ENCODE data around the gene SYNPO2. TPM values are rescaled to one million over a fixed set of nuclear protein-coding genes. Genes with fewer than 3 reads are reported as not detected.

Gene SYNPO2
- total RNA-seq, 1 donor from 2014 or later = 0.26 TPM

DNA sequence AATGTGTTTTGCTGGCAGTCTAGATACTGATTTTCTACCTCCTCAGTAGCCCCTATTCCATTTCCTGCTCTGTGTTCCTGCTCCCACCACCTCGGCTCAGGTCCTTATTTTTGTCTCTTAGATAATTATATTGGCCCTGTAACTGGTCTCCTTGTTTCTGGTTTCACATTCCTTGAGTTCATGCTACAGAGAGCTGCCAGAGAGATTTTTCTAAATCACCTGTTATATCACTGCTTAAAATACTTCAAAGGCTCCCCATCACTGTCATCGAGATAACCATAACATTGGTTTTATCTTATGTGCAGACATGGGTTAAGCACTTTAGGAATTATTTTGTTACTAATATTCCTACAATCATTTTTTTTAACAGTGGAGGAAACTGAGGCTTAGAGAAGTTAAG lies 9.6 kb downstream of the SYNPO2 start:
- Mint-ChIP-seq H3K27me3 (ENCODE audit: insufficient read depth) (peaks cover 8% of the 10 kb centered on the region), H3K36me3 (ENCODE audit: low read depth) (no peaks in the 10 kb centered on the region), H3K4me1 (ENCODE audit: low read depth) (no peaks in the 10 kb centered on the region), H3K9me3 (no peaks in the 10 kb centered on the region), H3K4me3 (no peak overlapping the region), H3K27ac (no peak overlapping the region)
- DNase-seq (ENCODE audit: low spot score) = no peak
- intact Hi-C loops (cut with micrococcal nuclease) = no loop called here

DNA sequence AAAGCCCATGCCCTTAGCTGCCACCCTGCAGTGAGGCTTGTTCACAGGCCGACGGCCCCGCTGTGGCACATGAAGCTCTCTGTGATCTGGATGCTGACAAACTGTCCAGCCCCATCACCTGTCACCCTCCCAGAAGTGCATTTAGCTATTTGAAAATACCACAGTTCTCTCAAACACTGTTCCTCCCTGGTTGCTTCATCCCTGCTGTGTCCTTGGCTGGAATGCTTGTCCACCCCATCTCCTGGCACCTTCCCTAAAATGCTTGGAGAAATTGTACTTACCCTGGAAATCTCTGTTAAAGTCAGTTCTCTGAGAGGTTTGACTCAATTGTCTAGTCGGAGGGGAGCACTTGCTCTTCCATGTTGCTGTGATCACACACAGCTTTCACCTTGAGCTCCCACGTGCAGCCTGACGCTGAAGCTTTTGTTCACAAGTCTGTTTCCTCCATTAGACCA lies 10.1 kb downstream of the SYNPO2 start:
- H3K9me3 Mint-ChIP-seq = no peaks in the 10 kb centered on the region
- no peaks in the 10 kb centered on the region for H3K4me1 Mint-ChIP-seq (ENCODE audit: low read depth)
- no peak for DNase-seq (ENCODE audit: low spot score)
- no peak overlapping the region for H3K27ac Mint-ChIP-seq
- H3K27me3 Mint-ChIP-seq (ENCODE audit: insufficient read depth) = peaks cover 8% of the 10 kb centered on the region
- no peak overlapping the region for H3K4me3 Mint-ChIP-seq
- no peaks in the 10 kb centered on the region for H3K36me3 Mint-ChIP-seq (ENCODE audit: low read depth)
- intact Hi-C loops (cut with micrococcal nuclease) = no loop called here

GRCh38 chr4:118904418-118904817 lies 15.8 kb downstream of the SYNPO2 start:
- Mint-ChIP-seq H3K4me3 (no peak overlapping the region), H3K27ac (no peak overlapping the region), H3K36me3 (ENCODE audit: low read depth) (no peaks in the 10 kb centered on the region), H3K4me1 (ENCODE audit: low read depth) (no peaks in the 10 kb centered on the region), H3K9me3 (no peaks in the 10 kb centered on the region), H3K27me3 (ENCODE audit: insufficient read depth) (peaks cover 4% of the 10 kb centered on the region)
- DNase-seq (ENCODE audit: low spot score) = no peak
- intact Hi-C loops (cut with micrococcal nuclease) = no loop called here

- DNase-seq (ENCODE audit: low spot score) = no peak
- Mint-ChIP-seq H3K27me3 (ENCODE audit: insufficient read depth) (peaks cover 5% of the 10 kb centered on the region), H3K27ac (no peak overlapping the region), H3K4me1 (ENCODE audit: low read depth) (no peaks in the 10 kb centered on the region), H3K9me3 (no peaks in the 10 kb centered on the region), H3K36me3 (ENCODE audit: low read depth) (no peaks in the 10 kb centered on the region), H3K4me3 (no peak overlapping the region)
- intact Hi-C loops (cut with micrococcal nuclease) = no loop called here
Observed at GRCh38 chr4:118904935-118905334, 16.3 kb downstream of the SYNPO2 start.

DNA sequence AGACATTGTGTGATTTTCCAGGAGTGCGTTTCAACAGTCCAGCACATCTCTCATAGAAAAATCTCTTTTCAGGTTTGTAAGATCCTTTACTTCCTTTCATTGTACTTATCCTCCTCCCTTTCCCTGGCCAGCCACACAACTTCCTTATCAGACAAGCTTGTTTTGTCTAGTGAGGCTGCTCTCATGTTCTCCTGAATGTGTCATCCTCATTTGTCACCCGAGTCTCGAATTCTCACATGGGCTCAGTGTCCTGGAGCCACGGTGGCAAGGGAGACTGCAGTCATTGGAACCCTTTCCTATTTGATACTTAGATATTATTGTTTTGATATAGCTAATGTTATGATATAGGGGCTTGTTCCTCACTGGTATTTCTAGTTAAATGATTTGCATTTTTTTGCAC lies 16.9 kb downstream of the SYNPO2 start:
- Mint-ChIP-seq H3K27ac (no peak overlapping the region), H3K36me3 (ENCODE audit: low read depth) (no peaks in the 10 kb centered on the region), H3K4me3 (no peak overlapping the region), H3K27me3 (ENCODE audit: insufficient read depth) (peaks cover 10% of the 10 kb centered on the region), H3K4me1 (ENCODE audit: low read depth) (no peaks in the 10 kb centered on the region), H3K9me3 (no peaks in the 10 kb centered on the region)
- intact Hi-C loops (cut with micrococcal nuclease) = no loop called here
- no peak for DNase-seq (ENCODE audit: low spot score)

DNA sequence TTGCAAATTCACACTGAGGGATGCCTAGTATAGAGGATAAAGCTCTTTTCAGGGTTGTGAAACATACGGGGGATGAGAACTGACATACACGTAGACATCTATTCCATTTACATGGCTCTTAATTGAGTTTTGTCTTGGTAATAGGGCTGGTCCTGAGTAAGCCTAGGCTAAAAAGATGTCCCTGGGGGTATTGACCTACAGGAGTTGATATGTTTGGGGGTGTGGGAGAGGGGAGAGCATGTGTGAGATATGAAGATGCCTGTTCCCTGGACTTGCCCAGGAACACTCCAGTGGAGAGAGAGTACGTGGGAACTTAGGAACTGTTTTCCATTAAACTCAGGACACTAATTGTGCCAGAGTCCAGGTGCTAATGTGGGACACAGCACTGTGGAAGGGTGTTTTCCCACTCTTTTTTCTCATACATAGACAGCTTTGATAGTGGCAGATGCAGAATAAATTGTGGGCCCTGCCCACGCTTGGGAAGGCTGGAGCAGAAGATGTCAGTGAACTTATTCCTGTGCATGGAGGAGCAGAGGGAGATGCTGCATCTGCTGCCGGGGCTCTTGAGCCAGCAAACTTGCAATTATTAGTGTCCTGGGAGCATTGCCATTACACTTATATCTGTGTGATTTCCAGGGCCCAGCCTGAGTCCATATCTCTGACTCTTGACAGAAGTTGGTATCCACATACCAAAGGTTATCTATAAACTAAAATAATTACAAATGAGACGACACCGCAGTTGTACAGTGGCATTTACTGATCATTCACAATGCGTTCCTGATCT lies 20.7 kb downstream of the SYNPO2 start:
- Mint-ChIP-seq H3K36me3 (ENCODE audit: low read depth) (no peaks in the 10 kb centered on the region), H3K9me3 (no peaks in the 10 kb centered on the region), H3K4me1 (ENCODE audit: low read depth) (no peaks in the 10 kb centered on the region), H3K27ac (no peak overlapping the region), H3K4me3 (no peak overlapping the region), H3K27me3 (ENCODE audit: insufficient read depth) (peaks cover 17% of the 10 kb centered on the region)
- no peak for DNase-seq (ENCODE audit: low spot score)
- intact Hi-C loops (cut with micrococcal nuclease) = no loop called here

GRCh38 chr4:118910221-118910620 lies 21.6 kb downstream of the SYNPO2 start:
- Mint-ChIP-seq H3K27me3 (ENCODE audit: insufficient read depth) (peaks cover 18% of the 10 kb centered on the region), H3K4me3 (no peak overlapping the region), H3K4me1 (ENCODE audit: low read depth) (no peaks in the 10 kb centered on the region), H3K9me3 (no peaks in the 10 kb centered on the region), H3K36me3 (ENCODE audit: low read depth) (no peaks in the 10 kb centered on the region), H3K27ac (no peak overlapping the region)
- intact Hi-C loops (cut with micrococcal nuclease) = no loop called here
- no peak for DNase-seq (ENCODE audit: low spot score)

DNA sequence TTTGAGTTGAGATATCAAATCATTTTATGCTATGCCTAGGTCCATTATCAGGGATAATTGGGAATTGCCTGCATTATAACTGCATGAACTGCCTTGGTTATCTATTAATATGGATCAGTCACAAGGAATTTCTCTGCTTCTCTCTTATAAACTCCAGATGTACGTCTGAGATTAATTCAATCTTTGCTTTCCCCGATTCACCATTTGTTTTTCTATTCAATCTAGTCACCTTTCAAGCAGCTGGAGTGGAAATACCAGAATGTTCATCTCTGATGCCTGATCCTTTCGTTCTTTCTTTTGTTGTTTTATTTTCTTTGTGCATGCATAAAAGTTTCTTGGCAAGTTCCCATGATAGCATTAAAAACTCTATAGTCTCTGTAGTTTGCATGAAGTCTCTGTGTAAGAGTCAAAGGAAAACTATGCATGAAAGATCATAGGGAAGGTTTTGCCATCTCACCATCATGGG lies 22.6 kb downstream of the SYNPO2 start:
- H3K4me1 Mint-ChIP-seq (ENCODE audit: low read depth) = no peaks in the 10 kb centered on the region

DNA sequence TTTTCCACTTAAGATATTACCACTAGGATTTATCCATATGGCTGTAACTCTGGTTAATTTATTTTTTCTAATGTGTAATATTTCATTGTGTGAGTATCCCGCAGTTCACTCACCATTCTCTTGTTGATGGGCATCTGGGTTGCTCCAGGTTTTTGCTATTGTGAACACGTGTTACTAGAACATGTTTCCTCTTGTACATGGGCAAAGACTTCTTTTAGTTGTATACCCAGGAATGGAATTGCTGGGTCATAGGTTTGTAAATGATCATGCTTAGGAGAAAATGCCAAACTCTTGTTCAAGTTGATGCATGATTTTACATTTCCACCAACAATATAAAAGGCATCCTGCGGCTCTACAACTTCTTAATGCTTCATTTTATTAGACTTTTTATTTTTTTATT lies 26.8 kb downstream of the SYNPO2 start:
- Mint-ChIP-seq H3K36me3 (ENCODE audit: low read depth) (no peaks in the 10 kb centered on the region), H3K9me3 (no peaks in the 10 kb centered on the region), H3K27me3 (ENCODE audit: insufficient read depth) (peaks cover 17% of the 10 kb centered on the region), H3K4me1 (ENCODE audit: low read depth) (no peaks in the 10 kb centered on the region), H3K27ac (no peak overlapping the region), H3K4me3 (no peak overlapping the region)
- intact Hi-C loops (cut with micrococcal nuclease) = no loop called here
- no peak for DNase-seq (ENCODE audit: low spot score)

More for the DNA sequence above, 22.6 kb downstream of the SYNPO2 start:
- no peak overlapping the region for H3K4me3 Mint-ChIP-seq
- H3K27ac Mint-ChIP-seq = no peak overlapping the region
- intact Hi-C loops (cut with micrococcal nuclease) = no loop called here
- DNase-seq (ENCODE audit: low spot score) = no peak
- H3K27me3 Mint-ChIP-seq (ENCODE audit: insufficient read depth) = peaks cover 18% of the 10 kb centered on the region
- H3K36me3 Mint-ChIP-seq (ENCODE audit: low read depth) = no peaks in the 10 kb centered on the region
- no peaks in the 10 kb centered on the region for H3K9me3 Mint-ChIP-seq

DNA sequence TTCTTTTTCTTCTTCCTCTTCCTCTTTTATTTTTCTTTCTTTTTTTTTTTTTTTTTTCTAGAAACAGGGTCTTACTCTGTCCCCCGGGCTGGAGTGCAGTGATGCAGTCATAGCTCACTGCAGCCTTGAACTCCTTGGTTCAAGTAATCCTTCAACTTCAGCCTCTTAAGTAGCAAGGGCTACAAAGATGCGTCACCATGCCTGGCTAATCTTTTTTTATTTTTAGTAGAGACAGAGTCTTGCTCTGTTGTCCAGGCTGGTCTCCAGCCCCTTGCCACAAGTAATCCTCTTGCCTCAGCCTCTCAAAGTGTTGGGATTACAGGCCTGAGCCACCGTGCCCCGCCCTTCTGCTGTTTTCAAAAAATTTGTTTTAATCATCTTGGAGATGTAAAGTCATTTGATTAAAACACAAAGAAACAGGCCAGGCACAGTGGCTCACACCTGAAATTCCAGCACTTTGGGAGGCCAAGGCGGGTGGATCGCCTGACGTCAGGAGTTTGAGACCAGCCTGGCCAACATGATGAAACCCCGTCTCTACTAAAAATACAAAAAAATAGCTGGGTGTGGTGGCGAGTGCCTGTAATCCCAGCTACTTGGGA lies 28.1 kb downstream of the SYNPO2 start:
- H3K27ac Mint-ChIP-seq = no peak overlapping the region
- H3K36me3 Mint-ChIP-seq (ENCODE audit: low read depth) = no peaks in the 10 kb centered on the region
- intact Hi-C loops (cut with micrococcal nuclease) = no loop called here
- H3K27me3 Mint-ChIP-seq (ENCODE audit: insufficient read depth) = peaks cover 17% of the 10 kb centered on the region
- no peak overlapping the region for H3K4me3 Mint-ChIP-seq
- no peak for DNase-seq (ENCODE audit: low spot score)
- no peaks in the 10 kb centered on the region for H3K4me1 Mint-ChIP-seq (ENCODE audit: low read depth)
- no peaks in the 10 kb centered on the region for H3K9me3 Mint-ChIP-seq

- DNase-seq (ENCODE audit: low spot score) = no peak
- H3K9me3 Mint-ChIP-seq = no peaks in the 10 kb centered on the region
- no peak overlapping the region for H3K27ac Mint-ChIP-seq
- peaks cover 20% of the 10 kb centered on the region for H3K27me3 Mint-ChIP-seq (ENCODE audit: insufficient read depth)
- H3K4me3 Mint-ChIP-seq = no peak overlapping the region
- no peaks in the 10 kb centered on the region for H3K36me3 Mint-ChIP-seq (ENCODE audit: low read depth)
- intact Hi-C loops (cut with micrococcal nuclease) = no loop called here
- H3K4me1 Mint-ChIP-seq (ENCODE audit: low read depth) = no peaks in the 10 kb centered on the region
Observed at GRCh38 chr4:118917582-118917981, 28.9 kb downstream of the SYNPO2 start.

DNA sequence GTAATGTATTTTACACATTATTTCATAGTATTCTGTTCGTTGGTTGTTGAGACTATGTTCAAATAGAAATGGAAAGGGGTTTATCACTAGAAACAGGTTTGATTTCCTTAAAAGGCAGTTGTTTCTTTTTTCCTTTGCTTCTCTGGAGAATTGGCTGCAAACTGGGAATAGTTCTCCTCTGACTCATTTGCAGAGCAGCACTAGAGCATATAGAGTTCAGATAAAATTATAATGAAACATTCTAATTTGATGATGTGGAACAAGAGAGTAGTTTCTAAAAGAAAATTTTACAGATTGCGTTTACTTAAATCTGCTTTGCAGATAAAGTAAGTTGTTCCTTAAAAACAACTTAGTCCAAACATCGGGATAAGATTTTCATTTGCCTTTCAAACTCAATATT lies 29.7 kb downstream of the SYNPO2 start:
- no peaks in the 10 kb centered on the region for H3K36me3 Mint-ChIP-seq (ENCODE audit: low read depth)
- DNase-seq (ENCODE audit: low spot score) = no peak
- H3K9me3 Mint-ChIP-seq = no peaks in the 10 kb centered on the region
- no peak overlapping the region for H3K27ac Mint-ChIP-seq
- H3K27me3 Mint-ChIP-seq (ENCODE audit: insufficient read depth) = peaks cover 14% of the 10 kb centered on the region
- H3K4me1 Mint-ChIP-seq (ENCODE audit: low read depth) = no peaks in the 10 kb centered on the region
- intact Hi-C loops (cut with micrococcal nuclease) = no loop called here
- no peak overlapping the region for H3K4me3 Mint-ChIP-seq

DNA sequence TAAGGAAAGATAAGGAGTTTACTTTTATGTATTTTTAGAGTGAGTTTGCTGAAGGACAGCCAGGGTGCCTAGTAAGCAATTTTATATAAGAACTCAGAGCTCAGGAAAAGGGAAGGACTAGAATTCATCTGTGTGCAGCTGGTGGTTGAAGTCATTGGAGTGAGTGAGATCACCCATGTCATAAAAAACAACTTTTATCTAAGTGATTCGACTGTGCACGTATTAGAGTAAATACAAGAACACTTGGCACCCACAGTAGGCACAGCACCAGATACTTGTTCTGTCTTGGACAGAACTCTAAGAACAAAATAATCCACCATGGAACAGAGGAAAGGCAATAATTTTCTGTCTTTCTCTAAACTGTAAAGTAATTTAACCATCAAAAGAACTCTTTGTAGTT lies 31.6 kb downstream of the SYNPO2 start:
- no peak for DNase-seq (ENCODE audit: low spot score)
- Mint-ChIP-seq H3K4me1 (ENCODE audit: low read depth) (no peaks in the 10 kb centered on the region), H3K4me3 (no peak overlapping the region), H3K27ac (no peak overlapping the region), H3K36me3 (ENCODE audit: low read depth) (no peaks in the 10 kb centered on the region), H3K27me3 (ENCODE audit: insufficient read depth) (peaks cover 13% of the 10 kb centered on the region), H3K9me3 (no peaks in the 10 kb centered on the region)
- intact Hi-C loops (cut with micrococcal nuclease) = no loop called here
